ENCODE results near the gene PTPRD. TPM values are rescaled to one million over a fixed set of nuclear protein-coding genes. Genes with fewer than 3 reads are reported as not detected.

The PTPRD gene
- total RNA-seq, 1 experiment from 2014 or later: 32.5 TPM

GRCh38 chr9:10237584-10237983, 375.2 kb downstream of the PTPRD start:
- Histone ChIP-seq H4K20me1 (ENCODE audit: control insufficient read depth, insufficient read depth, insufficient read length) (no peaks in the 10 kb centered on the region), H3K23ac (ENCODE audit: insufficient read length, low read depth, low read length) (no peak overlapping the region), H3K56ac (ENCODE audit: insufficient read length, low read depth, low read length) (no peak overlapping the region), H2BK15ac (ENCODE audit: low read depth, low read length) (no peak overlapping the region), H3T11ph (ENCODE audit: low read length) (no peak overlapping the region), H3K27ac (ENCODE audit: insufficient read length, low read depth, low read length) (no peak overlapping the region), H3K79me1 (ENCODE audit: insufficient read depth, low read depth, low read length, poor library complexity, severe bottlenecking) (no peaks in the 10 kb centered on the region), H3K4ac (ENCODE audit: low read depth, low read length) (no peak overlapping the region), H3K9me3 (ENCODE audit: control insufficient read depth, low read depth, low read length) (no peaks in the 10 kb centered on the region), H4K91ac (ENCODE audit: insufficient read length, low read depth, low read length) (no peak overlapping the region), H3K9ac (ENCODE audit: extremely low read depth, insufficient read length, low read length) (no peak overlapping the region), H3K18ac (ENCODE audit: insufficient read length, low read depth, low read length) (no peak overlapping the region), H3K14ac (ENCODE audit: insufficient read depth, low read length) (no peak overlapping the region), H2BK120ac (ENCODE audit: low read depth, low read length, poor library complexity, severe bottlenecking) (no peak overlapping the region), H4K5ac (ENCODE audit: insufficient read length, low read depth, low read length) (no peak overlapping the region), H3K79me2 (ENCODE audit: insufficient read depth, low read length) (no peaks in the 10 kb centered on the region), H3K23me2 (ENCODE audit: insufficient read length, low read depth, low read length, poor library complexity, severe bottlenecking) (no peaks in the 10 kb centered on the region), H2BK20ac (ENCODE audit: low read depth, low read length, poor library complexity, severe bottlenecking) (no peak overlapping the region), H2BK5ac (ENCODE audit: insufficient read length, low read length) (no peak overlapping the region), H2AK5ac (ENCODE audit: insufficient read length, low read length) (no peak overlapping the region), H2BK12ac (ENCODE audit: insufficient read length, low read depth, low read length) (no peak overlapping the region), H2AFZ (ENCODE audit: low read length) (no peak overlapping the region), H3K4me2 (ENCODE audit: insufficient read depth, insufficient read length, low read length) (no peak overlapping the region), H4K8ac (replicated peaks; ENCODE audit: insufficient read length, low read depth, low read length) (no peak overlapping the region), H3K4me1 (ENCODE audit: insufficient read depth, low read length) (no peaks in the 10 kb centered on the region), H3K27me3 (ENCODE audit: insufficient read depth, low read length) (no peaks in the 10 kb centered on the region)
- Mint-ChIP-seq H3K36me3 (ENCODE audit: insufficient read depth in 1 of 3, low read depth in 3 of 3) (0 out of 7 replicates have a peak, but pooled peaks cover 0 to 2% (median 0%) of the 10 kb centered on the region in 3 experiments), H3K27me3 (ENCODE audit: low read depth) (no peaks in the 10 kb centered on the region), H3K9me3 (peaks cover 0 to 3% of the 10 kb centered on the region in 2 experiments; a peak in 2 of 5 replicates), H3K4me1 (peaks cover 11 to 12% of the 10 kb centered on the region in 2 experiments), H3K27ac (no peak overlapping the region; a peak in 1 of 7 replicates), H3K4me3 (no peak overlapping the region)
- DNase-seq: no peak
- no peak for TF ChIP-seq CTCF (conservative IDR thresholded peaks at IDR 0.05)

Measured in H9 (cell line).